DMS114 treated with DMSO at 0.1 percent for 48 hours (cell line): ENCODE results near the gene IPP.
A peak's percentile ranks its signal among the peaks of the same experiment; 100 is the strongest.
"Not testable (repeated sequence)": the region's sequence is repeated elsewhere in the genome, so short reads cannot be mapped to it uniquely, and the experiment has no call there.

Experiments
- DNase-seq: peaks from one replicate; lab custom pipeline; 2025; ENCODE audit not compliant: unreplicated experiment; lab: John Stamatoyannopoulos, UW

IPP gene

DNA sequence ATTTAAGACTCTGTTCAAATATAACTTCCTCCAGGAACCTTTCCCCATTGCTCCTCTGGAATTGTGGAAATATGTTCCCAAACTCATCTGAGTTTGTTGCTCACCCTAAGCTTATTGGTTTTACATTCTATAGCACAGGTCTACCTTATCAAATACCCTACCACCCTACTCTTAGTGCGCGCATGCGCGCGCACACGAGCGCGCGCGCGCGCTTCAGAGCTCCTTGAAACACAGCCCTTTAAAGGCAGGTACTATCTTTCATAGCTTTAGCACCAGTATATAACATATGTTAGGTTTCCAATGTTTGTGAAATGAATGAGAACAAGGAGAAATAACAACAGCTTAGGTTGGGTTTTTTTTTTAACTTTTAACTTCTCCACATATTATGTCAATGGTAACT is 3.5 kb downstream of the IPP start:
- DNase-seq, result no peak

DNA sequence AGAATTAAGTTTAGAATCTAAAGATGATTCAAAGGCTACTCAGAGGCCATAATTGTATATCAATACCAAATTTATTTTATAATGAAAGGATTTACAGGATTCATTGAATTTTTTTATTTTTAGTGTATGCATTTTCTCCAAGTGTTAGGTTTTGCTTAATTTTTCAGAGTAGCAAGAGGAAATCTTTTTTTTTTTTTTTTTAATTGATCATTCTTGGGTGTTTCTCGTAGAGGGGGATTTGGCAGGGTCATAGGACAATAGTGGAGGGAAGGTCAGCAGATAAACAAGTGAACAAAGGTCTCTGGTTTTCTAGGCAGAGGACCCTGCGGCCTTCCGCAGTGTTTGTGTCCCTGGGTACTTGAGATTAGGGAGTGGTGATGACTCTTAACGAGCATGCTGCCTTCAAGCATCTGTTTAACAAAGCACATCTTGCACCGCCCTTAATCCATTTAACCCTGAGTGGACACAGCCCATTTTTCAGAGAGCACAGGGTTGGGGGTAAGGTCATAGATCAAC is 10.8 kb downstream of the IPP start:
- DNase-seq, result not testable (repeated sequence)

DNA sequence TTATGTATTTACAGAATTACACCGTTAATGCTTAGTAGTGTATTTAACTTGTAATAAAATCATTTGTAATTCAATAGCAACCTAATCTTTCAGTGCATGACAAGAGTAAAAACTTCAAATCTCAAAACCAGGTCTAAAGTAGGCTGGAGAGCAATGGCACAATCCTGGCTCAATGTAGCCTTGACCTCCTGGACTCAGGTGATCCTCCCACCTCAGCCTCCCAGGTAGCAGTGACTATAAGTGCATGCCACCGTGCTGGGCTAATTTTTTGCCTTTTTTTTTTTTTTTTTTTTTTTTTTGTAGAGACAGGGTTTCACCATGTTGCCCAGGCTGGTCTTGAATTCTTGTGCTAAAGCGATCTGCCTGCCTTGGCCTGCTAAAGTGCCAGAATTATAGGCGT is 11.3 kb downstream of the IPP start:
- DNase-seq, result no peak

DNA sequence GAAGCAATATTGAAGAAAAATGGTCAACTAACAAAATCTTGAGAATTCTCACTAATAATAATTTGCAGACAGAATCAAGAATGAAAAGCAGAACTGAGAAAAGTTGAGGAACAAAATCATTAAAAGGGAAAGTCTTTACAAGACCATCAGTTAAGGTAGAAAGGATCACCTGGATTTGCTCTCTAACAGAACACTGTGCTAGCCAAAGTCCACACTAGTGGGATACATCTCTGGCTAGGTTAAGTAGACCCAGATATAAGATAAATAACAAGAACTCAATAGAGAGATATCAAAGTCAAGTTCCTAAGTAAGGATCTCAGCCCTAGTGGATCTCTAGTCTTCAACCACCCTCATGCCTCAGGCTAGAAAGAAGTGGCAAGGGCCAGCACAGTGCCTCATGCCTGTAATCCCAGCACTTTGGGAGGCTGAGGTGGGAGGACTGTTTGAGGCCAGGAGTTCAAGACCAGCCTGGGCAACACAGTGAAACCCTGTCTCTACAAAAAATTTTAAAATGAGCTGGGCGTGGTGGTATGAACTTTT is 19.6 kb downstream of the IPP start:
- no peak for DNase-seq

DNA sequence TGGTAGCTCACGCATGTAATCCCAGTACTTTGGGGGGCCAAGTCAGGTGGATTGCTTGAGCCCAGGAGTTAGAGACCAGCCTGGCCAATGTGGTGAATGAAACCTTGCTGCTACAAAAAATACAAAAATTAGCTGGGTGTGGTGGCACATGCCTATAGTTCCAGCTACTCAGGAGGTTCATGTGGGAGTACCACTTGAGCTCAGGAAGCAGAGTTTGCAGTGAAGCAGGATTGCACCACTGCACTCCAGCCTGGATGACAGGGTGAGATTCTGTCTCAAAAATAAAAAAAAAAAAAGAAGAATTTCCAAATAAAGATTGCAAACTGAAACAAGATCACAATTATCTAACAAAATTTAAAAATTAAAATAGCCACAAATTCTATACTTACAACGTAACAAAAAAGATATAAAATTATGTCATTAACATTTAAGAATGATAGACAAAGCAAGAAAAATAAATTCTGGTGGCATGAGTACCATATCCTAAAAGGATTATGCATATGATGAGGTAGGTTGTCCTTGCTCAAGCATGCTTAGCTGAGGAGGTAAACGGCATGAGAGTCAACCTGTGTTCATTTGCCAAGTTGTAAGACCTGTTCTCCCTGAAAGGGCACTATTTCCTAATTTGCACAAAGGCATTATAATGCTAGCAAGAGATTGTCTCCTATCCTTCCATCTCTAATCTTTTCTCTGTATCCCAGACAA is 20.2 kb downstream of the IPP start:
- no peak for DNase-seq

DNA sequence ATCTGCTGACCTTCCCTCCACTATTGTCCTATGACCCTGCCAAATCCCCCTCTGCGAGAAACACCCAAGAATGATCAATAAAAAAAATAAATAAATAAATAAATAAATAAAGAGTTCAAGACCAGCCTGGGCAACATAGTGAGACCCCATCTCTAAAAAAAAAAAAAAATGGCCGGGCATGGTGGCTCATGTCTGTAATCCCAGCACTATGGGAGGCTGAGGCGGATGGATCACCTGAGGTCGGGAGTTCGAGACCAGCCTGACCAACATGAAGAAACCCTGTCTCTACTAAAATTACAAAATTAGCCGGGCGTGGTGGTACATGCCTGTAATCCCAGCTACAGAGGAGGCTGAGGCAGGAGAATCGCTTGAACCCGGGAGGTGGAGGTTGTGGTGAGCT is 24.4 kb downstream of the IPP start:
- DNase-seq, result not testable (repeated sequence)

DNA sequence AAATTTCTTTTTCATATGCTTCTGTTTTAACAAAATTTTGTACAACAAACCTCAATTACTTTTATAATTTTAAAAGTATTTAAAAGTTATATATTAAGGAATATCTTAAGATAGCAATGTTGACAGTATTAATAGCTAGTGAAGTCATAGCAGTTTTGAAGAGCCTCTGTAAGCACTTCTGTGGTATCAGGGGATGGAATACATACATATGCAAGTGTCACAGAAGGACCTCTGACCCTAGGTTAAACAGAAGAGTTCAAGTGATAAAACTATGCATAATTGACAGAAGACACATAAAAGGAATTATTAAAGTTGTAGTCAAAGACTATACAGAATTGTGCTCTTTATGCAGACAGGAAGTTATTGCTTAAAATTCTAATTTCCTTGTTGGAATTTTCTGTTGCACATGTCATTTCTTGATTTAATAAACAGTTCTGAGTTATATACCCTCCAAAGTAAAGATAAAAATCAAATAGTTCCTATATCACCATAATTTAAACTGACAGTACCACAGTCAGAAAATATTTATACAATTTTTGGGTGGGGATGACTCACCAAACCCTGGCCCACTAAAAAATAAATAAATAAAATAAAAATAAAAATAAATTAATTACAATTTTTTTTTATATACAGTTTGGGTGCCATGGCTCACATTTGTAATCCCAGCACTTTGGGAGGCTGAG is 27.1 kb downstream of the IPP start:
- DNase-seq, result no peak

DNA sequence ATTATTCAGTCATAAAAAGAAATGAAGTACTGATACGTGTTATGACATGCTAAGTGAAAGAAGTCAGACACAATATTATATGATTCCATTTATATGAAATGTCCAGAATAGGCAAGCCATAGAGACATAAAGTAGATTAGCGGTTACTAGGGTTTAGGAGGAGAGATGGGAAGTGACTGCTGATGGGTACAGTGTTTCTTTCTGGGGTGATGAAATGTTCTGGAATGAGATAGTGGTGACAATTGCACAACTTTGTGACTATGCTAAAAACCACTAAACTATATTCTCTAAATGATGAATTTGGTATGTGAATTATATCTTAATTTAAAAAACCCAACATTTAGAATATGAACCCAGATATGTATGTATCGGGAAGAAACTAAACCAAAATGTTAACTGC is 27.6 kb downstream of the IPP start:
- no peak for DNase-seq

DNA sequence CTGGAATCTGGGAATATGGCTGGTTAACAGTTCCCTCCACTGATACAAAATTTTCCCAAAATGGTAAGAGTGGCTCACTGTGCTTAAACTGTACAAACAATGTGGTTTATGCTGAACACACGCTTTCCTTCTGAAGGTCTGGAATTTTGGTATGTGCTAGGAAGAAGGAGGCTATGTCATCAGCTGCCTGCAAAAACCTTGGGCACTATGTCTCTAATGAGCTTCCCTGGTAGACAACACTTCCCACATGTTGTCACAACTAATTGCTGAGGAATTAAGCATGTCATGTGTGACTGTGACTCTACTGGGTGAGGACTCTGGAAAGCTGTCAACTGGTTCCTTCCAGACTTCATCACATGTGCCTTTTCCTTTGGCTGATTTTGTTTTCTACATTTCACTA is 29.2 kb downstream of the IPP start:
- DNase-seq, result no peak

DNA sequence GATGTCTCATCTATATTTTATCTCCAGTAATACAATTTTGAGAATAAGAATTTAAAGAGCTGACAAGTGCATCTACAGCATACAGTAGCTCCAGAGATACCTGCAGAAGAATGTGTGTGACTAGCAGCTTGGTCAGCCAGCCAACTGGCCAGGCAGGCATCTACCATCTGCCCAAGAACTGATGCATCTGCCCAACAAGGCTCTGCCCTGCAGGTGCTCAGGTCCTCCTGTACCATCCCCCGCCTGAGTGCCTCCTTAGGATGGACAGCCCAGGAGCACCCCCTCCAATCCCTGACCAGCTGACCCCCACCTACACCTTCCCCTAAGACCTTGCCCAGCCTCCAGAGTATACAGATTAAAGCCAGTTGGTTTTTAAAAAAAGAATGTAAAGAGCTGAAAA is 32.2 kb downstream of the IPP start:
- DNase-seq, result no peak

DNA sequence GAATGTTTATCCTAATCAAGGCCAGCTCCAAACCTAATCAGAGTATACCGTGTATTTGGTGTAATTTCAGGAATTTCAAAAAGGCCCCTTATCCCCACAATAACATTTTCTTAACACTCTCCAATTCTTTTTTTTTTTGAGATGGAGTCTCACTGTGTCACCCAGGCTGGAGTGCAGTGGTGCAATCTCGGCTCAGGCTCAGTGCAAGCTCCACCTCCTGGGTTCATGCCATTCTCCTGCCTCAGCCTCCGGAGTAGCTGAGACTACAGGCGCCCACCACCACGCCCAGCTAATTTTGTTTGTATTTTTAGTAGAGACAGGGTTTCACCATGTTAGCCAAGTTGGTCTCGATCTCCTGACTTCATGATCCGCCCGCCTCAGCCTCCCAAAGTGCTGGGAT is 33.1 kb downstream of the IPP start:
- not testable (repeated sequence) for DNase-seq

DNA sequence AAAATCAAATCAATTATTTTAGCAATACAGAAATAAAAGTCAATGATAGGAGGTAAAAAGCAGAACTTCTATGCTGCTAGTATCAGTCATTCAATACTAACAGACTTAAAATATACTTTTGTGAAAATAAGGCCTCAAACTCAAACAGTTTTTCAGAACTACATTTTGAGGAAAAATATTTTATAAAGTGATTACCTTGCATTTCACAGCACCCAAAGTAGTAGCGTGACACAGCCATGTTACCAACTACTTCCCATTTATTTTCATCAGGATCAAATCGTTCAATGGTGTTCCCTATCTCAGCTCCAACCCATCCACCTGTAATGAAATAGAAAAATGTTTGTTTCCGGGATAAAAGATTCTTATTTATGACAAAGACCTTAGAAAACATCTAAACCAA is 33.8 kb downstream of the IPP start:
- no peak for DNase-seq

DNA sequence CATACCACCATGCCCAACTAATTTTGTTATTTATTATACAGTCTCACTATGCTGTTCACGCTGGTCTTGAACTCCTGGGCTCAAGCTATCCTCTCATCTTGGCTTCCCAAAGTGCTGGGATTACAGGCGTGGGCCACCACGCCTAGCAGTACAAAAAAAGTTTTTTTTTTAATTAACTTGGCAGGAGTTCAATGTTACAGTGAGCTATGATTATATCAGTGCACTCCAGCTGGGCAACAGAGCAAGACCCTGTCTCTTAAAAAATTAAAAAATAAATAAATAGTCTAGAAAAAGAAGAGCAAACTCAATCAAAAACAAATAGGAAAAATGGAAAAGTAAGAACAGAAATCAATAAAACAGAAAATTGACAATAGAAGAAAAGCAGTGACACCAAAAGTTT is 36.7 kb downstream of the IPP start:
- DNase-seq, result no peak

DNA sequence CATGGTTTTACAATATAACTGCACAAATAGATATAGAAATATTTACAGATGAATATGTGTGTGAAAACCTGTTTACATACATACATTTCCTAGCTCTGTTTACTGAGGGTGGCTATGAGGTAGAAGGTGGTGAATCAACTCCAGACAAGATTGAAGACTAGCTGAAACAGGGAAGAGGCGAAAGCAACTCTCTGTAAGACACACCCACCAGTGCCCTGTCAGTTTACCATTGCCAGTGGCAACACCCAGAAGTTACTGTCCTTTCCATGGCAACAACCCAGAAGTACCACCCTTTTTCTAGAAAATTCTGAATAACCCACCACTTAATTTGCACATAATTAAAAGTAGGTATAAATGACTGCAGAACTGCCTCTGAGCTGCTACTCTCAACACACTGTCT is 45.8 kb downstream of the IPP start:
- DNase-seq, result no peak

DNA sequence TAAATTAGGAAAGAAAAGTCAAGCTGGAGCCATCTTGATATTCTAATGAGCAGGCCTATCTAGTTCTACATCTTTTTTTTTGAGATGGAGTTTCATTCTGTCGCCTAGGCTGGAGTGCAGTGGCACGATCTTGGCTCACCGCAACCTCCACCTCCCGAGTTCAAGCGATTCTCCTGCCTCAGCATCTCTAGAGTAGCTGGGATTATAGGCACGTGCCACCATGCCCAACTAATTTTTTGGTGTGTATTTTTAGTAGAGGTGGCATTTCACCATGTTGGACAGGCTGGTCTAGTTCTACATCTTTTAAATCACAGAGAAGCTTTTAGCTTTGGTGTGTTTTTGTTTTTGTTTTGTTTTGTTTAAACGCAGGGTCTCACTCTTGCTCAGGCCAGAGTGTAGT is 55.6 kb downstream of the IPP start:
- DNase-seq, result no peak

DNA sequence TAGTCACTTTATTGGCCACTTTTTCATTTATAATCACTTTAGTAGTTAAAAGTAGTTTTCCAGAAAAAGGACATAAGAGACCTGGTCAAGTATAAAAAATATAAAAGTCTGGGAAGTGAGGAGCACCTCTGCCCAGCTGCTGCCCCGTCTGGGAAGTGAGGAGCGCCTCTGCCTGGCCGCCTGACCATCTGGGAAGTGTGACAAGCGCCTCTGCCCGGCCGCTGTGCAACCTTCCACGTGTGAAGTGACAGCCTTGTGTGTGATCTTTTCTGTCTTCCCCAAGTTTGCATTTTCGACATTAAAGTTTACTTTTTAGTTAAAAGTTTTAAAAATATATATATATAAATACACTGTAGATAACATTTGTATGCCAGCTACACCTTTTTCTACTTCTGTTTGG is 56.6 kb downstream of the IPP start:
- DNase-seq, result not testable (repeated sequence)

DNA sequence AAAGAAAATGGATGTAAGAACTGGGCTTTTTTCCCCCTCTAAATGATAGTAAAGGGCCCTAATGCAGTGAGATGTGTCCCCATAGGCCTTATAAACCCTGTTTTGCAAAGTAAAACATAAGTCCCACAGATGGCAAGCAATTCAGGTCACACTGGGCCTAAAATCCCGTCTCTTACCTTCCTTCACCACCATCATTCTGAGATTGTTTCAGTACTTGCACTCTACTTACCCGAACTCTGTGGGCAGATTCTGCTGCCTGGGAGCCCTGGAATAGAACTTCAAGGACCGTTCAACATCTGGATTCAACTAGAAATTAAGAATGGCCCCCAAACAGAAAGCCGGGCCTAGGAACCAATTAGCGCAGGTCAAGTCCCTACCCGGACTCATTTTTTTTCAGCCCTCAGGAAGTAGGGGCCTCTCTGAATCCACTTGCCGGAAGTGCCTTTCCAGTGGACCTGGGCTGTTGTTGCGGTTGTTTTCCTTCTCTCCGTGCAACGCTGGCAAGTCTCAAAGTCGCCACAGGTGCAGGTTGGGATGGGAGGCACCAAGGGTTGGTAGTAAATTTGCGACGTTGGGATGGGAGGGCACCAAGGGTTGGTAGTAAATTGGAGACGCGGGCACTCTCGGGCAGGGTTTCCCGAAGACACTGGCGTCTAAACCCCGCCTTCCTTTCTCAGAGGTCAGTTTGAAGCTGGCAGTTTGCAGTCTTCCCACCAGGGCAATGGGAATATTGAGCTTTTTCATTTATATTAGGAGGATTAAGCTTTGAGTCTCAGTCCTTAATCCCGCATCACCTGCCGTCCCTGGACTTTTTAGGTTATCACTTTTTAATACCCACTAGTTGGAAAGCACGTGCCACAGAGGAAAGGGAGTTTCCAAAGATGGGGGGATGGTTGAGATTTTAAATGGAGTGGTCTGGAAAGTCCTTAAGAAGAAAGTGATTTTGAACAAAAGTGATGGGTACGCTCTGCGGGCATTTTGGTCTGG is 62.4 kb downstream of the IPP start, which contains the start of gene TMEM69:
TSS of gene TMEM69 (plus strand) at position 428 of the 987 bp plus-strand sequence. CDS start 2,888 bp downstream, outside the sequence.
- peak; percentile 91 for DNase-seq

DNA sequence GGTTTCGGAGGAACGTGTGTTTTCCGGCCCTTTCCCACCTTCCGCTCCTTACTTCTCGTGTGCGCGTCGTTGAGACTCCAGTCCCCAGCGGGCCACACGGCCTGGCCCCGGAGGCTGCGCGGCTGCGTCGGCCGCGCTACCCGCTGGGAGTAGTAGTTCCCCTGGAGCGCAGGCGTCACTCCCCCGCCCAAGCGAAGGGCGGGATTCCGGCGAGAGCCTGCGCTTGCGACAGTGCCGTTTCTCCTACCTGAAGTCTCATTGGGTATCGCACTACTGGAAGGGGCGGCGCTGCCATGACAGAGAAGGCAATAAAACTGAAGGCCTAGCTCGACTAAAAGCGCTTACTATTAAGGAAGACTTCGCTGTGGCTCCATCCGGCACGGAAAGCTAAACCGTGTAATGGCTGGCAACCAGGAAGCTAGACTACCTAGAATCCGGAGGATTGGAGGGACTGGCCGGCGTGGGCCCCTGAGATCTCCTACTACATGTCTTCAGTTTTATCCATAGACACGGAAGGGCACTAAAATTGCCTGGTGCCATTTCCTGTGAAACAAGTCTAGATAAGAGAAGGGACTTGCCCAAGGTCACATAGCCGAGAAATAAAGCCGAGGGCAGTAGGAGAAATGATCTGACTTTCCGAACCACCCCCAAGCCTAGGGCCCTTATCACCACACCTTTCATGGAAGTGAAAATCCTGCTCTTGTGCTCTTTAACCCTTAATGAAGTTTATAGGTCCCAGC is 63.3 kb downstream of the IPP start:
- peak; percentile 97 for DNase-seq

DNA sequence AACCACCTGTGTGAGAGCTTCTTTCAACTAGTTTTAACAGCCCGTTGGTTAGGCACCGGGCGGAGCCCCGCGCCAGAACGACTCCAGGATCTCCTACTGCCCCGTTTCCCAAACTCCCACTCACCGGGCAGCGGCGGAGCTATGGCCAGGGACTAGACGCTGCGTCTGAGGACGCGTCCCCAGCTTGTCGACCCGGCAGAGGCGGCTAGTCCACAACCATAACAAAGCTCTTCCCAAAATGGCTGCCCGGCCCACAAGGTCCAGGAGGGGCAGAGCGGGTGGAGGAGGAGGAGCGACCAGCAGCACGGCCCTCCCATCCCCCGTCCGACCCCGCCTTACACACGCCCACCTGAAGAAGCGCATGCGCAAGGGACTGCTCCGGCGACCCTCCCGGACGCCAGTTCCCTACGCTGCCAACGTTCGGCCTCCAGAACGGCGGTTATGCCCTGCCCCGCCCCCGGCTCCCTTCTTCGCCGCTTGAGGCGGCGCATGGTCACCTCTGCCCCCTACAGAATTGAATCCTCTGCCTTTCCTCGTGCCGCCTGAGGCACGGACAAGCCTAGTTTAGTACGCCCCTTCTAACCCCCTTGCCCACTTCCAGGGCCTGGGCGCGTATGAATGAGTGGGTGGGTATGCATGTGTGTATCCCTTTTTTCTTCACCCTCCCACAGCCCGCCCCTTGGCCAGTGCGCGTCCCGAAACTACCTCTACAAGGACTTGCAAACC is 64.0 kb downstream of the IPP start, which contains the start of gene GPBP1L1:
TSS of gene GPBP1L1 (minus strand) at position 246 of the 726 bp plus-strand sequence. CDS start 27,446 bp downstream, outside the sequence.
- DNase-seq, result peak; percentile 94

DNA sequence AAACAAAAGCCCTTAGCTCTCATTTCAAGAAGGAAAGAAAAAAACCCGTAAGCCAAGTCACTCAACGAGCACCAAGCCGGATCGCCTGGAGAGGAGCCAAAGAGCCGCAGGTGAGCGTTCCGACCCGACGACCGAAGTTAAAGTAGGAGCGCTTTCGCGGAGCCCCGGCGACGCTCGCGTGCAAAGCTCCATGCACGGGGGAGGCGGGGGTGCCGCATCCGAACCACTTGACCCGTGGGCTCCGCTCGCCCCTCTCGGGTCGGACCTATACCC is 64.5 kb downstream of the IPP start:
- DNase-seq, result no peak
